NCI-H2081 treated with DMSO at 0.1 percent for 48 hours (cell line): Measurements from ENCODE around the gene PTGER3.

ENCODE experiments used
- DNase-seq: peaks from one replicate; lab custom pipeline; 2025; lab: John Stamatoyannopoulos, UW

The PTGER3 gene

GRCh38 chr1:71047635-71048607, at the start of gene PTGER3:
TSS of gene PTGER3 (minus strand) at chr1:71047816. CDS start at chr1:71047577, 239 bp downstream.
- no peak for DNase-seq

- no peak for DNase-seq
Observed at GRCh38 chr1:71094913-71095312, 47.3 kb upstream of the PTGER3 start.

- no peak for DNase-seq
Observed at GRCh38 chr1:71093938-71094337, 46.3 kb upstream of the PTGER3 start.

GRCh38 chr1:71089536-71090270, 42.1 kb upstream of the PTGER3 start:
- no peak for DNase-seq

GRCh38 chr1:71088645-71089287, 41.1 kb upstream of the PTGER3 start:
- no peak for DNase-seq

- no peak for DNase-seq
Observed at GRCh38 chr1:71087713-71088112, 40.1 kb upstream of the PTGER3 start.

GRCh38 chr1:71087060-71087459, 39.4 kb upstream of the PTGER3 start:
- DNase-seq = no peak

GRCh38 chr1:71086331-71086730, 38.7 kb upstream of the PTGER3 start:
- no peak for DNase-seq

GRCh38 chr1:71083271-71083670, 35.7 kb upstream of the PTGER3 start:
- no peak for DNase-seq

- no peak for DNase-seq
Observed at GRCh38 chr1:71081697-71082080, 34.1 kb upstream of the PTGER3 start.

GRCh38 chr1:71080739-71081696, 33.4 kb upstream of the PTGER3 start, which contains the start of gene ZRANB2:
TSS of gene ZRANB2 (minus strand) at chr1:71081035. CDS start at chr1:71080995, 40 bp downstream.
- peak; percentile 93 for DNase-seq

- DNase-seq = no peak
Observed at GRCh38 chr1:71080230-71080738, 32.7 kb upstream of the PTGER3 start.

- no peak for DNase-seq
Observed at GRCh38 chr1:71074681-71075080, 27.1 kb upstream of the PTGER3 start.

GRCh38 chr1:71072273-71072672, 24.7 kb upstream of the PTGER3 start:
- no peak for DNase-seq

- DNase-seq = no peak
Observed at GRCh38 chr1:71071720-71072119, 24.1 kb upstream of the PTGER3 start.

GRCh38 chr1:71068325-71069240, 21.0 kb upstream of the PTGER3 start:
- DNase-seq = no peak

- DNase-seq = no peak
Observed at GRCh38 chr1:71054791-71055190, 7.2 kb upstream of the PTGER3 start.

GRCh38 chr1:71054281-71054731, 6.7 kb upstream of the PTGER3 start:
- DNase-seq = no peak

- DNase-seq = no peak
Observed at GRCh38 chr1:71053758-71054157, 6.1 kb upstream of the PTGER3 start.

GRCh38 chr1:71053146-71053545, 5.5 kb upstream of the PTGER3 start:
- DNase-seq = no peak
